GM12801 (cell line): Measurements from ENCODE around the gene FANCD2OS.

Experiments used
- TF ChIP-seq, protein P1 (sequence below): IDR thresholded peaks from one replicate; pipeline ENCODE4 v1.5.1; 2011; ENCODE audit warnings: control low read depth; ENCODE audit not compliant: insufficient read length; ENCODE audit errors: extremely low read depth

Gene FANCD2OS

GRCh38 chr3:10145685-10146084 lies 37.6 kb upstream of the FANCD2OS start:
- TF ChIP-seq, protein P1, sequence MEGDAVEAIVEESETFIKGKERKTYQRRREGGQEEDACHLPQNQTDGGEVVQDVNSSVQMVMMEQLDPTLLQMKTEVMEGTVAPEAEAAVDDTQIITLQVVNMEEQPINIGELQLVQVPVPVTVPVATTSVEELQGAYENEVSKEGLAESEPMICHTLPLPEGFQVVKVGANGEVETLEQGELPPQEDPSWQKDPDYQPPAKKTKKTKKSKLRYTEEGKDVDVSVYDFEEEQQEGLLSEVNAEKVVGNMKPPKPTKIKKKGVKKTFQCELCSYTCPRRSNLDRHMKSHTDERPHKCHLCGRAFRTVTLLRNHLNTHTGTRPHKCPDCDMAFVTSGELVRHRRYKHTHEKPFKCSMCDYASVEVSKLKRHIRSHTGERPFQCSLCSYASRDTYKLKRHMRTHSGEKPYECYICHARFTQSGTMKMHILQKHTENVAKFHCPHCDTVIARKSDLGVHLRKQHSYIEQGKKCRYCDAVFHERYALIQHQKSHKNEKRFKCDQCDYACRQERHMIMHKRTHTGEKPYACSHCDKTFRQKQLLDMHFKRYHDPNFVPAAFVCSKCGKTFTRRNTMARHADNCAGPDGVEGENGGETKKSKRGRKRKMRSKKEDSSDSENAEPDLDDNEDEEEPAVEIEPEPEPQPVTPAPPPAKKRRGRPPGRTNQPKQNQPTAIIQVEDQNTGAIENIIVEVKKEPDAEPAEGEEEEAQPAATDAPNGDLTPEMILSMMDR = no peak

GRCh38 chr3:10142707-10143560 lies 34.9 kb upstream of the FANCD2OS start:
- TF ChIP-seq, protein P1 = no peak

DNA sequence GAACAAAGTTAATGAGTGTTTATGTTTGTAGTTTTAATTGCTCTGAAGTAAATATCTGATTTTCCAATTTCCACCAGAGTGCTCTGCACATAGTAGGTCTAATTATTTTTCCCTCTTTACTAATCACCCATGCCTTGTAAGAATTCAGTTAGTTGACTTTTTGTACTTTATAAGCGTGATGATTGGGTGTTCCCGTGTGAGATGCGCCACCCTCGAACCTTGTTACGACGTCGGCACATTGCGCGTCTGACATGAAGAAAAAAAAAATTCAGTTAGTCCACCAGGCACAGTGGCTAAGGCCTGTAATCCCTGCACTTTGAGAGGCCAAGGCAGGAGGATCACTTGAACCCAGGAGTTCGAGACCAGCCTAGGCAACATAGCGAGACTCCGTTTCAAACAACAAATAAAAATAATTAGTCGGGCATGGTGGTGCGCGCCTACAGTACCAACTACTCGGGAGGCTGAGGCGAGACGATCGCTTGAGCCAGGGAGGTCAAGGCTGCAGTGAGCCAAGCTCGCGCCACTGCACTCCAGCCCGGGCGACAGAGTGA lies 33.0 kb upstream of the FANCD2OS start:
- TF ChIP-seq, protein P1 = no peak

DNA sequence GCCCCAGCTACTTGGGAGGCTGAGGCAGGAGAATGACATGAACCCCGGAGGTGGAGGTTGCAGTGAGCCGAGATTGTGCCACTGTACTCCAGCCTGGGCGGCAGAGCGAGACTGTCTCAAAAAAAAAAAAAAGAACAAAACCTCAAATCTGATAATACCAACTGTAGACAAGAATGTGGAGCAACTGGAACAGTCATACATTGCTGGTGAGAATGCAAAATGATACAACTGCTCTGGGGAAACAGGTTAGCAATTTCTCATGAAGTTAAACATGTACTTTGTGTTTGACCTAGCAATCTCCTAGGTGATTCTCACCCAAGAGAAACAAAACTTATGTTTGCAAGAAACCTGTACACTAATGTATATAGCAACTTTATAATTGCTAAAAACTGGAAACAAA lies 29.1 kb upstream of the FANCD2OS start:
- TF ChIP-seq, protein P1 = no peak

DNA sequence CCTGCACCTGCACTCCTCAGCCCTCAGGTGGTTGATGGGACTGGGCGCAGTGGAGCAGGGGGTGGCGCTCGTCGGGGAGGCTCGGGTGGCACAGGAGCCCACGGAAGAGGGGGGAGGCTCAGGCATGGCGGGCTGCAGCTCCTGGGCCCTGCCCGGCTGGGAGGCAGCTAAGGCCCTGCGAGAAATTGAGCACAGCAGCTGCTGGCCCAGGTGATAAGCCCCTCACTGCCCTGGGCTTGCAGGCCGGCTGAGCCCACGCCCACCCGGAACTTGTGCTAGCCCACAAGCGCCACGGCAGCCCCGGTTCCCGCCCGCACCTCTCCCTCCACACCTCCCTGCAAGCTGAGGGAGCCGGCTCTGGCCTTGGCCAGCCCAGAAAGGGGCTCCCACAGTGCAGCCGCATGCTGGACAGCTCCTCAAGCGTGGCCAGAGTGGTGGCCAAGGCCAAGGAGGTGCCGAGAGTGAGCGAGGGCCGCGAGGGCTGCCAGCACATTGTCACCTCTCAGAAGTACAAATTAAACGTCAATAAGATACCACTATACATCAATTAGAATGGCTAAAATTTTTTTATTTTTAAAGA lies 28.5 kb upstream of the FANCD2OS start:
- TF ChIP-seq, protein P1 = no peak

DNA sequence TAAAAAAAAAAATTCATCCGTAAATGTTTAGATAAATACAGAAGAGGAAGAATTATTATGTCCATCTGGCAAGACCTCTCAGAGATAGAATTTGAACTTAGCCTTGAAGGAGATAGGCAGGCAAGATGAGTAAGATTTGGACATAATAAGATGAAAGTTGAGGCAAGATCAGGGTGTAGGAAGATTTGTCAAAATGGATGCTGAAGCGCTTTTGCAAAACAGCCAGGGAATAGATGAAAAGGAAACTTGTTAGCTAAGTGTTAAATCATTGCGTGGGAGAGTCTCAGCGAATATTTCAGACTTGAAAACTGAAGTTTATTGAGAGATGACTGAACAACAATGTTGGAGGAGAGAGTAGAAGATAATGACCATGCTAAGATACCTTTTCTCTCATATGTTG lies 14.7 kb upstream of the FANCD2OS start:
- TF ChIP-seq, protein P1 = no peak

DNA sequence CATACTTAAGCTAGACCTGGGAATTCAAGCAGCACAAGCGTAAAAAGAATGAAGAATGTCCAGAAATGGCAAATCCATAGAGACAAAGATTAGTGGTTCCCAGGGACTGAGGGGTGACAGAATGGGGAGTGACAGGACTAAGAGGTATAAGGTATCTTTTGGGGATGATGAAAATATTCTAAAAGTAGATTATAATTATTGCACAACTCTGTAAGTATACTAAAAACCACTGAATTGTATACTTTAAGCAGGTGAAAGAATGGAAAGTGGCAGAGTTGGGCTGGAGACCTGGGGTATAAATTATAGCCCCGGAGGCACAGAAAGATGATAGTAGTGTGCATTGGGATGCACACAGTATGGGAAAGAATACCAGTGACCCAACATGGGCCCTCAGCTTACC lies 13.0 kb upstream of the FANCD2OS start:
- TF ChIP-seq, protein P1 = no peak
